Measurements from ENCODE around the gene RALGPS1. TPM values are rescaled to one million over a fixed set of nuclear protein-coding genes. Genes with fewer than 3 reads are reported as not detected.
"Not testable (repeated sequence)": the region's sequence is repeated elsewhere in the genome, so short reads cannot be mapped to it uniquely, and the experiment has no call there.

The RALGPS1 gene
- total RNA-seq, 2 donors from 2014 or later, result 15.3 to 79.4 TPM

DNA sequence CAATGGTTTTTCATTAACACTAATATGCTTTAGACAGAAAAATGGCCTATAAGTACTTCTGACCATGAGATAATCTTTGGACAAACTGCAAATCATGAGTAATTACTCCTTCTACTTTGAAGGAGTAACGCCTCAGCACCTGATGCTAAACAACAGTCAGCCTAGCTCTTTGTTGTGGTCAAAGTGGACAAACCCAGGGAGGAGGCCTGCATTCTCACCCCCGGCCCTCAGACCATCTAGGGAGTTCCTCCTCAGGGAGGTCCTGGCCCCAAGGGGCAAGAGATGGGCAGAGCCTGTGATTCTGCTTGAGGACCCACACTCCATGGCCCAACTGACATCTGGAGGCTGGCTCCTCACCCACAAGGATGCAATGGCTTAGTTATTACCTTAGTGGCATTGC is 256.1 kb downstream of the RALGPS1 start:
- intact Hi-C loops (cut with DNase I), result no loop called here
- WGBS, 2 donors, result 83 to 90% methylated on average over 2 of the region's 2 CpGs
- no peak for TF ChIP-seq POLR2A (IDR thresholded peaks at IDR 0.05)
- DNase-seq (no peak), ATAC-seq (no peak)
- Histone ChIP-seq H3K9me3 (no peaks in the 10 kb centered on the region), H3K4me1 (no peaks in the 10 kb centered on the region), H3K4me3 (no peak overlapping the region), H3K36me3 (replicated peaks in 1 of 2; ENCODE audit: insufficient read depth in 1 of 2, low read depth in 2 of 2) (no peaks in the 10 kb centered on the region), H3K27ac (no peak overlapping the region), H3K27me3 (no peaks in the 10 kb centered on the region)

DNA sequence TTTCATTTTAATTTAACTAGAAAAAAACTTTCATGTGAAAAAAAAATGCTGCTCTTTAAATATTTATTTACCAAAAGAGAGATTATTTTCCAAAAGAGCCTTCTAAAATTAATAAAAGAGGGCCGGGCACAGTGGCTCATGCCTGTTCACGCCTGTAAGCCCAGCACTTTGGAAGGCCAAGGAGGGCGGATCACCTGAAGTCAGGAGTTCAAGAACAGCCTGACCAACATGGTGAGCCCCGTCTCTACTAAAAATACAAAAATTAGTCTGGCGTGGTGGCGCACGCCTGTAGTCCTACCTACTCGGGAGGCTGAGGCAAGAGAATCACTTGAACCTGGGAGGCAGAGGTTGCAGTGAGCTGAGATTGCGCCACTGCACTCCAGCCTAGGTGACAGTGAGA is 256.8 kb downstream of the RALGPS1 start:
- H3K4me1 ChIP-seq; H3K36me3 ChIP-seq (replicated peaks in 1 of 2; ENCODE audit: insufficient read depth in 1 of 2, low read depth in 2 of 2); H3K27ac ChIP-seq; H3K4me3 ChIP-seq; H3K9me3 ChIP-seq; H3K27me3 ChIP-seq; DNase-seq; intact Hi-C loops (cut with DNase I); ATAC-seq: not testable (repeated sequence)
- 97% methylated on average over 9 of the region's 9 CpGs for WGBS, 2 donors

GRCh38 chr9:127172066-127172707 is 257.6 kb downstream of the RALGPS1 start:
- intact Hi-C loops (cut with DNase I), result no loop called here
- Histone ChIP-seq H3K4me1 (no peaks in the 10 kb centered on the region), H3K9me3 (no peaks in the 10 kb centered on the region), H3K27ac (no peak overlapping the region), H3K27me3 (no peaks in the 10 kb centered on the region), H3K4me3 (no peak overlapping the region), H3K36me3 (replicated peaks in 1 of 2; ENCODE audit: insufficient read depth in 1 of 2, low read depth in 2 of 2) (no peaks in the 10 kb centered on the region)
- TF ChIP-seq CTCF (IDR thresholded peaks at IDR 0.05) (no peak), POLR2A (IDR thresholded peaks at IDR 0.05) (no peak)
- no peak for ATAC-seq
- no peak for DNase-seq
- WGBS, 2 donors, result 92 to 95% methylated on average over 12 of the region's 12 CpGs

- ATAC-seq (no peak), DNase-seq (no peak)
- intact Hi-C loops (cut with DNase I), result no loop called here
- no peaks in the 10 kb centered on the region for H3K36me3 ChIP-seq (replicated peaks in 1 of 2; ENCODE audit: insufficient read depth in 1 of 2, low read depth in 2 of 2)
- no peaks in the 10 kb centered on the region for H3K27me3 ChIP-seq
- H3K4me1 ChIP-seq, result no peaks in the 10 kb centered on the region
- H3K4me3 ChIP-seq, result no peak overlapping the region
- H3K27ac ChIP-seq, result no peak overlapping the region
- no peaks in the 10 kb centered on the region for H3K9me3 ChIP-seq
- 87 to 96% methylated on average over 4 of the region's 4 CpGs for WGBS, 2 donors
- TF ChIP-seq CTCF (IDR thresholded peaks at IDR 0.05) (no peak), POLR2A (IDR thresholded peaks at IDR 0.05) (no peak)
These were observed 258.5 kb downstream of the RALGPS1 start for GRCh38 chr9:127173063-127173462.

GRCh38 chr9:127174386-127175318 is 260.1 kb downstream of the RALGPS1 start:
- Histone ChIP-seq H3K4me1 (no peaks in the 10 kb centered on the region), H3K9me3 (no peaks in the 10 kb centered on the region), H3K27ac (no peak overlapping the region), H3K27me3 (no peaks in the 10 kb centered on the region), H3K36me3 (replicated peaks in 1 of 2; ENCODE audit: insufficient read depth in 1 of 2, low read depth in 2 of 2) (no peaks in the 10 kb centered on the region), H3K4me3 (no peak overlapping the region)
- no peak for ATAC-seq
- TF ChIP-seq POLR2A (IDR thresholded peaks at IDR 0.05) (no peak), CTCF (IDR thresholded peaks at IDR 0.05) (no peak)
- intact Hi-C loops (cut with DNase I), result no loop called here
- 69 to 86% methylated on average over 8 to 12 of the region's 12 CpGs for WGBS, 2 donors
- no peak for DNase-seq
